HCT116 (cell line): Measurements from ENCODE around the gene NT5C2. TPM values are rescaled to one million over a fixed set of nuclear protein-coding genes. Genes with fewer than 3 reads are reported as not detected.

Experiments used
- ATAC-seq: fragments of 200-7000 bp; cut with Tn5 transposase; 2 replicates; pipeline ENCODE4 v1.9.1; 2020; ENCODE audit warnings: mild to moderate bottlenecking, moderate library complexity
- BruUV-seq: library from RNA; stranded (reverse); fragments of 400-500 nt; replicated peaks from 2 replicates; lab custom pipeline; 2021; lab: Mats Ljungman, UMichigan
- CTCF ChIA-PET: fragments of 300-600 bp; sonication (Branson Sonifier 250); formaldehyde crosslinking; loops from one replicate; lab custom pipeline; 2021; ENCODE audit warnings: antibody characterized with exemption; lab: Charles Lee
- POLR2A ChIA-PET: fragments of 300-600, 350-600 bp; sonication (Branson Sonifier 250); formaldehyde crosslinking; loops from one replicate; lab custom pipeline; 2021; ENCODE audit warnings: antibody characterized with exemption; lab: Charles Lee
- RAD21 ChIA-PET, 2 experiments: fragments of 300-600 bp; sonication (Branson Sonifier 250); formaldehyde crosslinking; loops; one replicate each; lab custom pipeline; 2023; ENCODE audit warnings: low total read pairs in 2 of 2; ENCODE audit not compliant: uncharacterized antibody in 2 of 2, unreplicated experiment in 2 of 2, low non-redundant PET in 1 of 2; lab: Charles Lee
- DNase-seq: peaks from one replicate; pipeline ENCODE4 v3.0.0-alpha.2; 2010; ENCODE audit warnings: low read depth, low spot score
- H2AFZ ChIP-seq: fragments of 200-600 bp; shearing (Covaris generic), sonication (generic); 2 replicates; pipeline ENCODE4 v1.6.1; 2017; ENCODE audit warnings: low read depth, mixed run types, mixed read lengths, antibody characterized with exemption, low read length; ENCODE audit not compliant: poor library complexity, severe bottlenecking
- H3K27ac ChIP-seq: 2 replicates; pipeline ENCODE4 v1.5.1; 2012; ENCODE audit warnings: low read depth, low read length
- H3K27me3 ChIP-seq: fragments of 200-600 bp; sonication (generic); 2 replicates; pipeline ENCODE4 v1.6.1; 2016; ENCODE audit warnings: mixed run types, low read length, mixed read lengths; ENCODE audit not compliant: insufficient read depth
- H3K36me3 ChIP-seq, 2 experiments: fragments of 200-500 bp in 1 of 2; fragments of 200-600 bp in 1 of 2; sonication (Bioruptor generic) in 1 of 2; sonication (generic) in 1 of 2; 2 replicates each; pipeline versions ENCODE4 v1.5.1 to v1.6.1; 2014 to 2016; ENCODE audit warnings: low read length in 2 of 2, inconsistent platforms in 1 of 2, mixed read lengths in 1 of 2, mixed run types in 1 of 2; ENCODE audit not compliant: insufficient read depth in 2 of 2, control insufficient read depth in 1 of 2
- H3K4me1 ChIP-seq, 2 experiments: fragments of 200-600 bp in 1 of 2; sonication (generic) in 1 of 2; 2 replicates each; pipeline versions ENCODE4 v1.5.1 to v1.6.1; 2012 to 2017; ENCODE audit warnings: low read length in 2 of 2, inconsistent platforms in 1 of 2, mild to moderate bottlenecking in 1 of 2, mixed read lengths in 1 of 2, mixed run types in 1 of 2, moderate library complexity in 1 of 2; ENCODE audit not compliant: insufficient read depth in 2 of 2, control insufficient read depth in 1 of 2
- H3K4me2 ChIP-seq: fragments of 200-600 bp; sonication (generic); 2 replicates; pipeline ENCODE4 v1.6.1; 2017; ENCODE audit warnings: mixed run types, low read length, mixed read lengths
- H3K4me3 ChIP-seq, 2 experiments: fragments of 200-600 bp in 1 of 2; sonication (generic) in 1 of 2; replicated peaks in 1 of 2; 2 replicates each; pipeline ENCODE4 v1.5.1; 2011 to 2016; ENCODE audit warnings: low read length in 2 of 2, control low read depth in 1 of 2, low read depth in 1 of 2, mild to moderate bottlenecking in 1 of 2, mixed read lengths in 1 of 2, mixed run types in 1 of 2
- H3K79me2 ChIP-seq: fragments of 200-600 bp; sonication (generic); 2 replicates; pipeline ENCODE4 v1.6.1; 2017; ENCODE audit warnings: mild to moderate bottlenecking, mixed run types, low read length, moderate library complexity, mixed read lengths; ENCODE audit not compliant: insufficient read depth
- H3K9ac ChIP-seq: fragments of 200-600 bp; sonication (generic); 2 replicates; pipeline ENCODE4 v1.6.1; 2016; ENCODE audit warnings: low read length, mixed read lengths
- H3K9me2 ChIP-seq: fragments of 200-600 bp; sonication (generic), shearing (Covaris generic); 2 replicates; pipeline ENCODE4 v1.6.1; 2017; ENCODE audit warnings: mixed run types, mild to moderate bottlenecking, moderate library complexity; ENCODE audit not compliant: insufficient read depth
- H3K9me3 ChIP-seq, 2 experiments: fragments of 200-500 bp in 1 of 2; fragments of 200-600 bp in 1 of 2; sonication (Bioruptor generic) in 1 of 2; sonication (generic) in 1 of 2; 2 replicates each; pipeline ENCODE4 v1.6.1; 2014 to 2017; ENCODE audit warnings: low read length in 2 of 2, mixed read lengths in 2 of 2, inconsistent platforms in 1 of 2, low read depth in 1 of 2, mild to moderate bottlenecking in 1 of 2, mixed run types in 1 of 2, moderate library complexity in 1 of 2; ENCODE audit not compliant: control insufficient read depth in 1 of 2, insufficient read depth in 1 of 2
- H4K20me1 ChIP-seq: fragments of 200-600 bp; sonication (generic), shearing (Covaris generic); 2 replicates; pipeline ENCODE4 v1.6.1; 2017; ENCODE audit warnings: mixed run types, mild to moderate bottlenecking, moderate library complexity; ENCODE audit not compliant: insufficient read depth
- EGR1 ChIP-seq: IDR thresholded peaks from 2 replicates; pipeline ENCODE4 v1.6.1; 2012; ENCODE audit warnings: low read depth
- SRF ChIP-seq: IDR thresholded peaks from 2 replicates; pipeline ENCODE4 v1.6.1; 2012; ENCODE audit warnings: low read depth
- TCF7L2 ChIP-seq: IDR thresholded peaks from 2 replicates; pipeline ENCODE4 v1.7.0; 2011; ENCODE audit warnings: borderline replicate concordance, inconsistent platforms; ENCODE audit not compliant: insufficient read depth, insufficient read length; ENCODE audit errors: extremely low read depth
- intact Hi-C: fragments of 100-400 bp; cut with micrococcal nuclease; formaldehyde crosslinking; loops from 2 replicates; pipeline ENCODE4 v1.10.0; 2022
- total RNA-seq: library from RNA; stranded (reverse); gene quantifications from one replicate; pipeline ENCODE4 v1.2.1, GENCODE V29; 2021; ENCODE audit not compliant: unreplicated experiment
- TF ChIP-seq, protein P1 (sequence below): IDR thresholded peaks from 2 replicates; pipeline ENCODE4 v1.6.1; 2011; ENCODE audit warnings: mild to moderate bottlenecking, low read length, moderate library complexity; ENCODE audit not compliant: insufficient replicate concordance; ENCODE audit errors: extremely low read depth

NT5C2 gene
- total RNA-seq, 1 experiment from 2014 or later, result 63.0 TPM

DNA sequence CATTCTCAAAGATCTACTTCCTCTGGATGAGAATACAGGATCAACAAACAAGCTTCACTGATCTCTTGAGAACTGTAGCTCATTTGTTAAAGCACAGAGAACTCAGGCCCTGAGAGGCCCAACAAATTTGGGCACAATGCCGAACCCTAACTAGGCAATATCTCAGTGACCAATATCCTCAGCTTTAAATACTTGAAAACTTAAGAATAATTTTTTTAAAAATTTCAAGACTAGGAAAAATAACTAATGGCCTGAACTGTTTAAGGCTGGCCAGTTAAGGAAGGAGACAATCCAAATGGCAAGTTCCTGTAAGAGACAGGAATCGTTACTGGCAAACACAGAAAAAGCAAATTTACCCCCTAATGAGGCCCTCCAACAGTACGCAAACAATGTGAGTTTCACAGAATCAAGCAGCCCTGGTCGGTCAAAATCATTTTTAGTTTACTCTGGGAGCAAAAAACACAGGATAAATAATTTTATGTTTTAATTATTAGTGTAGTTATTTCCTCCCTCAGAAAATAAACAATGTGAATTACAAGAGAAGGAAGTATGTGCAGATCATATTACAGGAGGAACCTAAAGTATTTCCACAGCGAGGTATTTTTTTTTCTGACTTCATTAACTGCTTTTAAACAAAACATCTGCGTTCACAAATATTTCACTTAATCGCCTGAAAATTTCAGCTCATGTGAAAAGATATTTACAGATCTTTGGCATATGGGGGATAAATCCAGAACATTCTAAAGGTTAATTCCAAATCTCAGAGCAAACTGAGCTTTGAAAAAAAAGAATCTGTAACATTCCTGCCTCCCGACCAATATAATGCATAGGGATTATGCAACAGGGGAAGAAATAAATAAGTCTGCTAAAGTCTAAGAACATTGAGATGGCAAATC is 39.5 kb downstream of the NT5C2 start:
- Histone ChIP-seq H2AFZ (no peak overlapping the region), H3K4me1 (peaks cover 0 to 8% of the 10 kb centered on the region in 2 experiments; a peak in 2 of 4 replicates), H3K9ac (no peak overlapping the region), H3K4me2 (no peak overlapping the region), H3K27ac (no peak overlapping the region), H3K4me3 (no peak overlapping the region), H3K9me2 (no peaks in the 10 kb centered on the region), H3K9me3 (no peaks in the 10 kb centered on the region), H3K79me2 (peaks cover 75% of the 10 kb centered on the region), H4K20me1 (peaks cover 25% of the 10 kb centered on the region), H3K27me3 (no peaks in the 10 kb centered on the region), H3K36me3 (peaks cover 0 to 4% of the 10 kb centered on the region in 2 experiments; a peak in 1 of 4 replicates)
- CTCF ChIA-PET, result interaction anchor here (1.4 kb wide), 1 partner anchor 91 kb away, joined by 4 read pairs; no protein-coding TSS in a partner anchor
- BruUV-seq, result no TSS peak
- TF ChIP-seq, protein P1, sequence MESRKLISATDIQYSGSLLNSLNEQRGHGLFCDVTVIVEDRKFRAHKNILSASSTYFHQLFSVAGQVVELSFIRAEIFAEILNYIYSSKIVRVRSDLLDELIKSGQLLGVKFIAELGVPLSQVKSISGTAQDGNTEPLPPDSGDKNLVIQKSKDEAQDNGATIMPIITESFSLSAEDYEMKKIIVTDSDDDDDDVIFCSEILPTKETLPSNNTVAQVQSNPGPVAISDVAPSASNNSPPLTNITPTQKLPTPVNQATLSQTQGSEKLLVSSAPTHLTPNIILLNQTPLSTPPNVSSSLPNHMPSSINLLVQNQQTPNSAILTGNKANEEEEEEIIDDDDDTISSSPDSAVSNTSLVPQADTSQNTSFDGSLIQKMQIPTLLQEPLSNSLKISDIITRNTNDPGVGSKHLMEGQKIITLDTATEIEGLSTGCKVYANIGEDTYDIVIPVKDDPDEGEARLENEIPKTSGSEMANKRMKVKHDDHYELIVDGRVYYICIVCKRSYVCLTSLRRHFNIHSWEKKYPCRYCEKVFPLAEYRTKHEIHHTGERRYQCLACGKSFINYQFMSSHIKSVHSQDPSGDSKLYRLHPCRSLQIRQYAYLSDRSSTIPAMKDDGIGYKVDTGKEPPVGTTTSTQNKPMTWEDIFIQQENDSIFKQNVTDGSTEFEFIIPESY, result no peak
- TF ChIP-seq EGR1 (no peak), TCF7L2 (no peak), SRF (no peak)
- ATAC-seq (no peak), DNase-seq (no peak)
- POLR2A ChIA-PET, result no interaction called here
- RAD21 ChIA-PET, result no interaction called here
- intact Hi-C loops, result no loop called here
